Astrocyte of the hippocampus (primary cell): ENCODE results near the gene RCSD1.

ENCODE experiments used
- DNase-seq: peaks from one replicate; pipeline ENCODE4 v3.0.0; 2011; ENCODE audit warnings: low read depth, low spot score

RCSD1 gene

DNA sequence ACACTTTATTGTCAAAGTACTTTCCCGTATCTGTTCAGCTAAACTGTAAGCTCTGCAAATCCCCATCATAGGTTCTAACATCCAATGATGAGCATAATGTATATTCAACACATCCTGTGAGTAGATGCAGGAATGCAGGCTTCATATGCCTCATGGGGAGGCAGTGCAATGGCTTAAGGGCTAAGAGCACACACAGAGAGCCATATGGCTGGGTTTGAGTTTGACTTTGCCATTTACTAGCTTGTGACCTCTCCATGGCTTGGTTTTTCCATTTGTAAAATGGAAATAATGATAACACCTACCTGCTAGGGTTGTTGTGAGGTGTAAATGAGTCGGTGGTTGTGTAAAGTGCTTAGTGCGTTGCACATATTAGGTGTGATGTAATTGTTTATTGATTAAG is 13.4 kb downstream of the RCSD1 start:
- DNase-seq = no peak

DNA sequence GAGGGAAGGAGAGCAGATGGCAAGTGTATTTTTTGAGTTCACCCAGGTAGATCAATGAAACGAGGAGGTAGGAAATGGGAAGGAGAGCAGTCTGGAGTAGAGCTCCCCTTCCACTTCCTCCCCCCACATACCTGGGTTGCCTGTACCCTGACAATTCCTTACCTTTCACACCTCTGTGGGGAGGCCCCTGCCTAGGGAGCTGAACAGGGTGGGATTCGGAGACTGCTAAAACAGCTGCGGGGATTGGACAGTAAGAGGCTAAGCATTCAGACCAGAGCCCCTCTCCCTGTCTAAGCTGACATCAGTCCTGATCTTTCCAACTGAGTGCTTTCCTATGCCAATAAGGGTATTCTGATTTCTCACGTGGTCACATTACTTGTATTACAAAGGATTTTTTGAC is 14.5 kb downstream of the RCSD1 start:
- no peak for DNase-seq

DNA sequence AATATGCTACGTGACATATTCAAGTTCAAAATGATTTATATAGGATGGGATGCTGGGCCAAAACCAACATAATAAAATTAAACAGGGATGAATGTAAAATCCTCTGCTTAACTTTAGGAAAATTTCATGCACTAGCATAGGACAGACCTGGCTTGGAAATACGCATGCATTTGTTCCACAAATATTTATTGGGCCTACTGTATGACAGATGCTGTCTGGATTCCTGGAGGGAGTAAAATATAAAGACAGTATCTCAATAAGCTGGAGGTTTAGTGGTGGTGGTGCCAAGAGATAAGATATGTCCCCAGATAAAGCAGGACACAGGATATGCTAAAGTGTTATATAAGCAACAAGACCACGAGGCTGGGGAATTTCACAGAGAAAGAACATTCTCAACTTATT is 15.1 kb downstream of the RCSD1 start:
- DNase-seq = no peak

DNA sequence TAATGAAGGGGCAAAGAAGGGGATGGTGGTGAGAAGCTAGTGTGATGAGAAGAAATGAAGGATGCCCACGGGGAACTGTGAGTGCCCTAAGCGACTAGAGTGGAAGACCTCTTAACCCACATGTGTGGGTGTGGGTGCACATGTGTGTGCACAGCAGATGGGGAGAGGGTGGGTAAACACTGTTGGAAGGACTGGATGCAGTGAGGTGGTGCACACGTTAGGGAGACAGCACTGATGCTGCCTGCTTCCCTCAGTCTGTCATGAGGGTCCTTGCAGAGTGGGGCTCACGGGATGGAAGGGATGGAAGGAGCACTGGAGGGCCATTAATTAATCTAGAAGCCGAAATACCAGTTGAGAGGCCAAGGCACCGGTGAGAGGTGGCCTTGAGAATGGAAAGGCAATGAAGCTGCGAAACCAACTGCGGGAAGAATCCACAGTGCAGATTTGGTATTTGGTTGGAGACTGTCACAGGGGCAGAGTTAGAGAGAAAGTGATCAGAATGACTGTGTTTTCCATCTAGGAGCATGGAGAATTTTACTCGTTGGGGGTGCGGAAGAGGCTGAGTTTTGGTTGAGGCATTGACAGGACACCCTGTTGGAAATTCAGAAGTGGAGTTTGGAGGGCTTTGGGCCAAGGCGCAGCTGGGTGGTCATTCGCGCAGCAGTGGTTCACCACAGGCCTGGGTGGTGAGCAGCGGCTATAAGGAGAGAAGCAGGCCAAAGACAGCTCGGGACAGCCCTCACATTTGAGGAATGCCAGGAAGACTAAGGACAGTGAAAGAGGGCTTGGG is 15.8 kb downstream of the RCSD1 start:
- DNase-seq = no peak

DNA sequence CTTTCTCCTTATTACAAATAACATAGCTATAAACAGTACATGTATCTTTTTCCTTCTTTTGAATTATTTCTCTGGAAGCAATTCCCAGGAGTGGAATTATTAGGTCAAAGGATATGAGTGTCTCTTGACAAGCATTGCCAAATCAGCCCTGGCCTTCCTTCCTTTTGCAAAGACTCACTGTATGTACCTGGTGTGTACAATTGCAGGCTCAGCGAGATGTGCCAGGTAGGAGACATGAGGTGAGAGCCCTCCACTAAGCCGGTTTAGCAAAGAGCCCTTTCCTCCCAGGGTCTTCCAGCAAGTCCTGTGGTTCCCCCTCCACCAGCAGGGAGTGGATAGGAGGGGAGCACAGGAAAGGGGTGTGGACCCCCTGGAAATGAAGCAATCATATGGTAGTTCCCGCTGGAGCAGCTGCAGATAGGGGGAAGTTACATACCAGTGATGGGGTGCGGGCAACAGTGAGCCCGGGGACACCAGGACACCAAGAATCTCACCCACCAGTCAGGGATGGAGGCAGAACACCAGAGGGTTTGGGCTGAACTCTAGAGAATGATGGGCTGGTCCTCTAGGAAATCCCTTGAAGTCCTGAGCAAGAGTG is 18.3 kb downstream of the RCSD1 start:
- DNase-seq = no peak

DNA sequence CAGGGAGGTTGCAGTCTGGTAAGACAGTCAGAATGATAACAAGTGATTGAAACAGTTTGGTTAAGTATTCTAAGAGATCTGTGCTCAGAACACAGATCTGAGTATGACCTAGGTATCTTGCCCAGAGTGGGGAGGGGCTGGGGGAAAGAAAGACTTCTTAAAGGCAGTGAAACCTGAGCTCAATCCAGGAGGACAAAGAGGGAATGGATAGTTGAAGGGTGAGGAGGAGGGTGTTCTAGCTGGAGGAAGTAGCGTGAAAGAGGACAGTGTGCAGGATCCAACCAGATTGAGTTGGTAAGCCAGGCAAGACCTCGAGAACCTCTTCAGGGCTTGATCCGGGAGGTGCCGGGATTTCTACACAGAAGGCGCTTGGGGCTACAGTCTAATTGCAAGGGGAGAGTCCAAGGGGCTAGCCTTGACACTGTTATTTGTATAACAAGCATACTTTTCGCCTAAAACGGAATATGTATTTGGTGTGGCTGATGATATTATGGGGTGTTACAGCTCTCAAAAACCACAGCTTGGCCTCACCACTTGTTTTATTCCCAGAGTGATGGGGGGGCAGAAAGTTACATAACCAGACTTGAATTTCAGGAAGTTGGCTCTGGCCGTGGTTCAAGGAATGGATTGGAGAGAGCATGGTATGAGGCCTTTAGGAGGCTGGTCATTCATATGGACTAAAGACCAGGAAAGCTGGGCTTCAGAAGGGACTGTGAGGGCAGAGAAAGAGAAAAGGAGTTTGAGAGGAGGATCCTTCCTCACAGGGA is 19.1 kb downstream of the RCSD1 start:
- DNase-seq = no peak

DNA sequence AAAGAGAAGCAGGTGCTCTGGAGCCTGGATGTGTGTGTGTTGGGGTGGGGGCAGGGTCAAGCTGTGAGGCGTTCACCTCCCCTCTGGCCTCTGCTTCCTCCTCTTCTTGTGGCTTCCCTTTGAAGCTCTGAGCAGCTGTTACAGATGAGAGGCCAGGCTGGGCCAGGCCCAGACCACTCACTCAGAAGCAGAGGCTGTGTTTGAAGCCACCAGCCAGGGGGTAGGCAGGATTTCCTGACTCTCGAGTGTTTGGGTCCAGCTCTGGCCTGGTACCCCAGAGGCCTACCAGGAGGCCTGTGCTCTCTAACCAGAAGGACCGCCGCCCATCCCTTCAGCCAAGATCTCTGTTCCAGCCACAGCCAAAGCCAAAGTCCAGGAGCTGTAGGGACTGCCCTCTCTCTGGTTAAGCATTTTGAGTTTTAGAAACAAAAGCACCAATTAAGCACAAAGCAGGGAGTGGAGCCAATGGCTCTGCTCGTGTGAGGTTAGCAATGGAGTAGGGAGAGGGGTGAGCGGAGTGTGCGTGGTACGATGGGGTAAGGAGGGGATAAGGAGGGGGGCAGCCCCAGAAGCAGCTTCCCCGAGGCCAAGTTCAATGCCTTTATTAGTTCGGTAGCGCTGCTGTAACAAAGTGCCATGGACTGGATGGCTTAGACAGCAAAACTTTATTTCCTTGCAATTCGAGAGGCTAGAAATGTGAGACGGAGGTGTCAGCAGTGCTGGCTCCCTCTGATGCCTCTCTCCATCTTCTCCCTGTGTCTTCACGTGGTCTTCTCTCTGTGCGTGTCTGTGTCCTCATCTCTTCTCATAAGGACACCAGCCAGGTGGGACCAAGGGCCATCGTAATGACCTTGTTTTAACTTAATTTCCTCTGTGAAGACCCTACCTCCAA is 20.5 kb downstream of the RCSD1 start:
- DNase-seq = no peak

DNA sequence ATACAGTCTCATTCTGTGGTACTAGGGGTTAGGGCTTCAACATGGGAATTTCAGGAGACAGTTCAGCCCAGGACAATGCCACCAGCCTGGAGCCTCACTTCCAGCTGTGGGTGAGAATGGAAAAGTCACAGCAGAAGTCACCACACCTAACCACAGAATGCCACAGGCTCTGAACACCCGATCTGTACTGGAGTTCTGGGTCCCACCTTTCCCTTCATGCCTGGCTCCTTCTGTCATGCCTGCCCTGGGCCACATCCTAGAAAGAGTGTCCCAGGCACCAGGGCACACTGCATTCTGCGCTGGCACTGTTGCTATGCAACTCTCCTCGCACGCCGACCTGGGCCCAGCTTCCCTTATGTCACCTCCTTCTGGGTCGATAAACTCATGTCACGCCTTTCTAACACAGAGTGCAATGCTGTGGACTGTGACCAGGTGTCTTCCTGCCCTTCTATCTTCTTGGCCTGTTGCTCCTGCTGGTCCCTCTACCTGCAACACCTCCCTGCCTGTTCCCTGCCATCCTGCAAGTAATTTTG is 21.2 kb downstream of the RCSD1 start:
- DNase-seq = no peak

DNA sequence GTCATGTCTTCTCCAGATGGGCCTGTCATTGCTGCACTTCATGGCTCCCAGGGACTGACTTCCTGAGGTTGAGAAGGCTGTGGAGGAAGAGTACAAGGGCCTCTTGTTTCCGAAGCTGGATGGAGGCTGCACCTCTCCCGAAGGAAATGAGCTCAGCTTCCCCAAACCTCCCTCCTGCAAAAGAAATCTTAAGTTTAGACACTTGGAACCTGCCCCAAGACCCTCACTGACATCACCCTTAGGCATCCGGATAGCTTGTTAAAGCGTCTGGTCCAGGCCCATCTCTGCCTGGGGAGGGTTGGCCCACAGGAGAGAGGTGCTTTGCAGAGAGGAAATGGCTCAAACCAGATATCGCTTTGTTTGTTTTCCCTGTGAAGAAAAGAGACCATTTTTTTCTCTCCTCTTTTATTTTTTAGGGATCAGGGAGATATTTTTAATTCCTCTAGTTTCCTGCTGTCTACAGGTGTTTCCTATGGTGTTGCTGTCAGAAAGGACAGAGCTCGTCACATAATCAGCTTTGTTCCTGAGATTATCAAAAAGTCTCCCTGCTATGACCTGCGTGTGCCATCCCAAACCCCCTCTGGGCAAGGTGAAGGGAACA is 25.0 kb downstream of the RCSD1 start:
- DNase-seq = no peak

DNA sequence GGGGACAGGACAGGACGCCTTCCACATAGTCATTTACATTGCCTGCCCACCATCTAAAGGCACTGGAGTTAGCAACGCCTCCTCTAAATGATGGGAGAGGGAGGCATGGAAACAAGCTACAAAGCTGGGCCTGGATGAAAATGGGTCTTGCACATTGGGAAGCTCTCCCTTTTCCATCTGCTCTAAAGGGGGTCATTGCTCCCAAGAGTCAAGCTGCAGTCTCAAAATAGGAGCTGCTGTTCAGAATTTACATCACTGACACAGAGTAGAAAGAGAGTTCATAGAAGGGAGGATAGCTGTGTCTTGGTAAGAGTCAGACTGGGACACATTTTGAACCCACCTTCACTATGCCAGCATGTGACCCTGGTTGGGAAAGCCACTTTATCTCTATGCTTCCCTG is 26.6 kb downstream of the RCSD1 start:
- DNase-seq = no peak

DNA sequence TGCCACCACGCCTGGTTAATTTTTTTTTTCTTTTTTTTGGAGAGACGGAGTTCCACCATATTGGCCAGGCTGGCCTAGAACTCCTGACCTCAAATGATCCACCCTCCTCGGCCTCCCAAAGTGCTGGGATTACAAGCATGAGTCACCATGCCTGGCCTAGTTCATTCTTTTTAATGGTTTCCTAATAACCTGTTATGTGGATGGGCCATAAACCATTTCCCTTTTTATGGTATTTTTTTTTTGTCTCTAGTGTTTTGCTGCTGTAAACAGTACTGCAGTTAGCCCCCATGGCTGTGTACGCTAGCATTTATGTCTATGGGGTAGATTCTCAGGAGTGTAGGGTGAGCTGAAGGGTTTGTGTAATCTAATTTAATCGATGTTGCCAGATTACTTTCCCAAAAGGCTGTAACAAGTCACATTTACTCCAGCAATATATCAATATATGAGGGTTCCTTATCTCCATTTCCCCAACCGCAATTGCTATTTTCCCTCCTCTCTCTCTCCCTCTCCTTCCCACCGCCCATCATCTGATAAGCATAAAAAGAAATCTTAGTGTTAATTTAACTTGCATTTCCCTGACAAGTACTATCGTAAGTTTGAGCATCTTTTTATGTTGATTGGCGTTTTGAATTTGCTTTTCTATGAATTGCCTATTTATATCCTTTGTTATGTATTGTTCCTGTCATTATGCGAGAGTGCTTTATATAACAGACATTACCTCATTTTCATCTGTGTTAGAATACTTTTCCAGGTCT is 28.7 kb downstream of the RCSD1 start:
- no peak for DNase-seq

DNA sequence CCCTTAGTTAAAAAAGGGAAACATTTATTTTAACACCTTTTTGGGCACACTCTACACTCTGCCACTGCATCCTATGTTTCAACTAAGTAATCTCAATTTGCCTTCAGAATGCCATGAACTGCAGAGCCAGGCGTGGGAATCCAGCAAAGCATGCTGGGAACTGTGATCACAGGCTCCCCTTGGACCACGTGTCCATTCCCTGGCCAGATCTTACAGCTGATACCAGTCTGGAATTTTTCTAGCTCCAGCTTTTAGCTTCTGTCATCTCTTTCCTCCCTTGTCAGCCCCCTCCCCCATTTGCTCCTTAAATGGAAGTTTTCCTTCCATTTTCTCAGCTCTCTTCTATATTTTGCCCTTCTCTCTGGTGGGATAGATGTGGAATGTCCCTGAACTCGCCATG is 29.4 kb downstream of the RCSD1 start:
- DNase-seq = no peak

DNA sequence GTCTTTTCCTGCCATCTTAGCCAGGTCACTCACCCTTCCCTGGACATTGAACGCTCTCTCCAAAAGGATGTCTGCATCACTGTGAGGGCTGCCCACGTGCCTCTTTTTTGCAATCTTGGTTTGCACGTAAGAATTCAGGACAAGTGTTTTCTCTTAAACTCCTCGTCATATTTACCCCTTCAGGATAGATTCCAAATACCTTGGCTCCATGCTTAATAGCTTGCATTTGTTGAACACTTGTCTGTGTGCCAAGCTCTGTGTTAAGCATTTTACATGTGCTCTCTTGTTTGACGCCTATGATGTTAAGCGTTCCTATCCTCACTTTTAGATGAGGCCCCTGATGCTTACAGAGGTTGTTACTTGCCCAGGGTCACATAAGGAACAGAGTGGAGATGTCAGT is 29.8 kb downstream of the RCSD1 start:
- DNase-seq = no peak

DNA sequence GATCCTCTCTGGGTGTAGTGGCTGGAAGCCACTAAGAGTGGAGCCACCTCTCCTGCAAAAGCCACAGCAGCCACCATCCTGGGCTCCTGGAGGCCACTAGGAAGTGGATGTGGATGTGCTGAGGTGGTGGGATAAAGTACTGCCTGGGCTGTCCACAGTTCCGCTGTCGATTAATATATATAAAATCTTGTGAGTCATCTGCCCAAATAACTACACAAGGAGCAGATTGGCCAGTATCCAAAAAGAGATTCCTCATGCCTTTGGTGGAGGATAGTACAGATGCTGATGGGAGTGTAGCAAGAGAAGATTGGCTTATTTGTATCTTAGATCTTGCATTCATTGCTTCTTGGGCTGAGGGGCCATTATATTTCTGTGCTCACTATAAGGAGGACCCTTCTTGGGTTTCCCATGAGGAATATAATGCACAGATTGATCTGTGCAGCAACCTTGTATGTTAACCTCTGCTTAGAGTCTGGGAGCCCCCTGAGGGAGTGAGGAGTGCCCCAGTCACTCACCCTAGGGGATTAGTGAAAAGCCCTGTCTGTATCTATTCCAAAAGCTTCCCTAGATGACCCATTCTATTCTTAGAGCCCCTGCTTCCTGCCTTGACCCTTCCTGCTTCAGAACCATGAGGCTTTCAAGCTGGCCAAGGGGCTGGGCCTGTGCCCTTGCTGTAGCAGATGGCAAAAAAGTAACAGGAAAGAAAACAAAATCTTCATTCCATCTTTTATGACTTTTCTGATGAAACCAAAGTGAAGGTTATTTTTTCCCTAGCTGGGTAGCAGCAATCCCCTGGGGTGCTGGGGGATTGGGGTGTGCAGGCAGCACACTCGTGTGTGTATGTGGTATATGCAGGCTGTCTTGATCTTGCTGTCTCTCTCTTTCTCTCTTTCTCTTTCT is 31.7 kb downstream of the RCSD1 start:
- peak; percentile 40 for DNase-seq

DNA sequence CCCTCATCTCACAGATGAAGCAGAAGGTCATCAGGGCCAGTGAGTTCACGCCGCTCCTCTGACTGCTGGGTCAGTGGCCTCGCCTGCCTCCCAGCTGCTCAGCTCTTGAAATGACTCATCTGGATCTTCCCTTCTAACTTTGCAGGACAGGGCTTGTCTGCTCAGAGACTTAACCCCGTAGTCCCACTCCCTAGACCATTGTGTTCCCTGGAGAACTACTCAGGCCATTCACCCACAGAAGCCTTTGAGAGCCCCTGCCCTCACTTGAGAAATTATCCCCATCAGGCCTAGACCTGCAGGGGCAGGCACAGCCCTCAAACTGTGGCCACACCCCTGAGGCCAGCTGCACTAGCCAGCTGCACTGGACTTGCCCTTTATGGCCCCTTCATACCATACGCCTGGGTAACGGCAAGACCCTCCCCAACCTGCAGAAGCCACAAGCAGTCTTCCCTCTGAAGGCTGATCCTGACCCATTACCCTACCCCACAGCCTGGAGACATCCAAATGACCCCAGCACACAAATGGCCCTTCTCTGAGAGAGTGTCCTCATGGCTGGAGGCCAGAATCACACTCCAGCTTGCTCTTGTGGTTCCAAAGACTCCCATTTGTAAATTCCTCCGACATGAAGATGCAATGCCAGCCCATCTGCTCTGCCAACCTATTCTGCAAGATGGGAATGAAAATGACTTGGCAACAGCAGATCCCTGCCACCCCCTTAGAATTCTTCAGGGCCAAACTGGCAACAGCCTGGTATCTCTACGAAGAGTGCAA is 33.2 kb downstream of the RCSD1 start:
- no peak for DNase-seq

DNA sequence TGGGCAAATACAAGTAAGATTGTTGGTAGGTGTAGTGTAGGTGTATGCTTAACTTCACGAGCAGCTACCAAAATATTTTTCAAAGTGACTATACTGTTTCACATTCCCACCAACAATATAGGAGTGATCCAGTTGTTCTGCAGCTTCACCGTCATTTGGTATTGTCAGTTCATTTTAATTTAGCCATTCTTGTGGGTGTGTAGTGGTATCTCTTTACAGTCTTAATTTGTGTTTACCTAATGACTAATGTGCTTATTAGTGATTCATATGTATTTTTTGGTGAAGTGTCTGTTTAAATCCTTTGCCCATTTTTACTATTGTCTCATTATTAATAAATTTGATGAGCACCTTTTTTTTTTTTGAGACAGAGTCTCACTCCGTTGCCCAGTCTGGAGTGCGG is 35.4 kb downstream of the RCSD1 start:
- DNase-seq = no peak

DNA sequence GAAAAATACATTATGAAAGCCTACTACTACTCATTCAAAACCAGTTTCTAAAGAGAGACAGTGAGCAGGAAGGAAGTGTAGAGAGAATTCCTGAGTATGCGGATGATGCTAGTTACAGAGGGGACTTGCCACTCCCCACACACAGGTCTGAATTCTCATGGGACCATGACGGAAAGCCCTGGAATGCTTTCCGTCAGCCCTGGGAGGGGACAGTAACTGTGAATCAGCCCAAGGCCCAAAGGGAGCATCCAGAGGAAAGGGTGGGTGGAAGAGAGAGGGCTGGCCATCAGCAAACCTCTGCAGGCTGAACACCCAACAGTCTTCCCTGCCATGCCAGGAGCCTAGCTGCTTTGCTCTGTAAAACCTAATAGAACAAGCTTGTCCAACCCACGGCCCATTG is 36.4 kb downstream of the RCSD1 start:
- no peak for DNase-seq

DNA sequence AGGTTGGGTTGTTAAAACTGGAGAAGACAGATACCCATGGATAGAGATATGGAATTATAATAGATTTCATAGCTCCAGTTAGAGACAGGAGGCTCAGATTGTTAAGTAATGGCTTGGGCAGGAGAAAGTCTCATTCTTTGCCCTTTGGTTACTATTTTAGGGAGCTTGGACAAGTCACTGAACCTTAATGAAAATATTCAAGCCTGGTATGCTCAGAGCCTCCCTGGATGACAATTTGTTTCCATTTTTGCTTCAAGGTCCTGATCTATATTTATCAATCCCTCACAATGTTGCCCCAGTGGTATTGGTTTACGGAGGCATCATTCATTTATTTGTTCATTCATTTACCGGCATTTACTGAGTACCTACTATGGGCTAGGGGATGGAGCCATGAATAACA is 37.5 kb downstream of the RCSD1 start:
- DNase-seq = no peak

DNA sequence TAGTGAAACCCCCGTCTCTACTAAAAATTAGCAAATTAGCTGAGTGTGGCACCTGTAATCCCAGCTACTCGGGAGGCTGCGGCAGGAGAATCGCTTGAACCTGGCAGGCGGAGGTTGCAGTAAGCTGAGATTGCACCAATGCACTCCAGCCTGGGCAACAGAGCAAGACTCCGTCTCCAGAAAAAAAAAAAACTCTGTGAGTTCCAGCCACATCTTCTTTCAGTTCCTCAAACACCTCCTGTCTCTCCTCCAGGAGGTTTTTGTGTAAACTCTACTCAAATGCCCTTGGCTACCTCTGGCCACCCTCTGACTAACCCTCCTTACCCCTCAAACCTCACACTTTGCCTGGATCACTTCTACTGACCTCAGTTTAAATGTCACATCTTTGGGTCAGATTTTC is 38.1 kb downstream of the RCSD1 start:
- DNase-seq = no peak
